Measurements from ENCODE around the gene MCUR1. TPM values are rescaled to one million over a fixed set of nuclear protein-coding genes. Genes with fewer than 3 reads are reported as not detected.
A peak's percentile ranks its signal among the peaks of the same experiment; 100 is the strongest.
"Not testable (repeated sequence)": the region's sequence is repeated elsewhere in the genome, so short reads cannot be mapped to it uniquely, and the experiment has no call there.

MCUR1 gene
- total RNA-seq, 1 donor from 2014 or later = 12.0 TPM

DNA sequence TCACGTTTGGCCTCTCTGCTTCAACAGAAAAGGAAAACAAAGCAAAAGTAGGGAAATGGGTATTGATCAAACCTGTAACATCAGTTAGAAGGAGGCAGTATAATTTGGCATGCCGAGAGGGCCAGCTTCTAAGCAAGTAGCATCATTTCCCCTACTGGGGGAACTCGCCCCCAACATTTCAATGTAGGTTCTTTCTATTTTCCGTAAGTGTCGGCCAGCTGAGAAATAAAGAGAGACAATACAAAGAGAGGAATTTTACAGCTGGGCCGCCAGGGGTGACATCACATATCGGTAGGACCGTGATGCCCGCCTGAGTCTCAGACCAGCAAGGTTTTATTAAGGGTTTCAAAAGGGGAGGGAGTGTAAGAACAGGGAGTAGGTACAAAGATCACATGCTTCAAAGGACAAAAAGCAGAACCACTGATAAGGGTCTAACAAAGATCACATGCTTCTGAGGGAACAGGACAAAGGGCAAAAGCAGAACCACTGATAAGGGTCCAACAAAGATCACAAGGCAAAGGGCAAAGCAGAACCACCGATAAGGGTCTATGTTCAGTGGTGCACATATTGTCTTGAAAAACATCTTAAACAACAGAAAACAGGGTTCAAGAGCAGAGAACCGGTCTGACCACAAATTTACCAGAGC lies 14.4 kb upstream of the MCUR1 start:
- not testable (repeated sequence) for DNase-seq (ENCODE audit: low read depth)

GRCh38 chr6:13827032-13827431 lies 12.7 kb upstream of the MCUR1 start:
- DNase-seq (ENCODE audit: low read depth) = no peak

DNA sequence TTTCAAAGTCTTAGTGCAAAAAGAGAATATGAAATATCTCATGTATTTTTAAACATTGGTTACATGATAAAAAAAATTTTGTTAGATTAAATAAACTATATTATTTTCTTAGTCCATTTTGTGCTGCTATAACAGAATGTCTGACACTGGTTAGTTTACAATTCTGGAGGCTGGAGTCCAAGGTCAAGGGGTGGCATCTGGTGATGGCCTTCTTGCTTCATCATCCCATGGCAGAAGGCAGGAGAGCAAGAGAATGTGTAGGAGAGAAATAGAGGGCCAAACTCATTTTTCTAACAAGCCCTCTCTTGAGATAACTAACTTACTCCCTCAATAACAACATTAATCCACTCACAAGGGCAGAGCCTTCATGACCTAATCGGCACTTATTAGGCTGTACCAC lies 11.5 kb upstream of the MCUR1 start:
- DNase-seq (ENCODE audit: low read depth) = no peak

GRCh38 chr6:13818341-13818740 lies 4.0 kb upstream of the MCUR1 start:
- no peak for DNase-seq (ENCODE audit: low read depth)

GRCh38 chr6:13814938-13815575 lies 700 bp upstream of the MCUR1 start:
- no peak for DNase-seq (ENCODE audit: low read depth)

DNA sequence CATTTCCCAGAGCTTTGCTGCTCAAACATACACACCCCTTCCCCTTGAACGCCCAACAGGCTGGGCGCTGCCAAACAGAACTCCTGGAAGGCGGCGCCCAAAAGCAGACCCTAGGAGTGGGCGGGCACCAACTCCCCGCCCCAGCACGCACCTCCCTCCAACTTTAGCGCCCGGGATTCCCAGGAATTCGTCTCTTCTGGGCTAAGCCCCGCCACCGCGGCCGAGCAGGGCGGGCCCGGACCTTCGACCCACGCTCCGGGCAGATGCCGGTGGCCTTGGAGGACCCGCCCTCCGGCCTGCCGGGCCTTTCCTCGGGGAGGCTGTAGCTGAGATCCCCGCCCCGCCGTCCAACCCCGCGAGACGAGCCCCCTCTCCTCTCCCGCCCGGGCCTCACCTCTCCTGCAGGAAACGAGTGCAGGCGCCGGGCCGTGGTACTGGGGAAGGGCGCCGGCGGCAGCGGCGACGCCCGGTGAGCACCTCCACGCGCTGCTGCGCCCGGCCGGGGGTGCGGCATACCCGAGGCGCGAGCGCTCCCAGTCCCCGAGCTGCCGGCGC lies 659 bp downstream of the MCUR1 start:
- DNase-seq (ENCODE audit: low read depth) = peak; percentile 52

- DNase-seq (ENCODE audit: low read depth) = no peak
Observed at GRCh38 chr6:13813026-13813425, 1.3 kb downstream of the MCUR1 start.

DNA sequence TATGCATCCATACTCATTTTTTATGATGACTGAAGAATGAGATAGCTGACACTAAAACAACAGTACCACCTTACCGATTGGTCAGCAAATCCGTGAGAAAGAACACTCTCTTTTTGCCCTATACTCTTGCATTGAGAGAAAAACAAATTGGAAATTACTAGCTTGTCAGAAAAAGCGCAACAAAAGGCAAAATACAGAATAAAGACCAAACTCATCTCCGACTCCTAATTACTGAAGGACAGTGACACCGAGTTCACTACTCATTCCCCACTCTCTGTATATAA lies 2.1 kb downstream of the MCUR1 start:
- no peak for DNase-seq (ENCODE audit: low read depth)

GRCh38 chr6:13811627-13812358 lies 2.6 kb downstream of the MCUR1 start:
- no peak for DNase-seq (ENCODE audit: low read depth)

GRCh38 chr6:13810688-13811446 lies 3.5 kb downstream of the MCUR1 start:
- DNase-seq (ENCODE audit: low read depth) = no peak

DNA sequence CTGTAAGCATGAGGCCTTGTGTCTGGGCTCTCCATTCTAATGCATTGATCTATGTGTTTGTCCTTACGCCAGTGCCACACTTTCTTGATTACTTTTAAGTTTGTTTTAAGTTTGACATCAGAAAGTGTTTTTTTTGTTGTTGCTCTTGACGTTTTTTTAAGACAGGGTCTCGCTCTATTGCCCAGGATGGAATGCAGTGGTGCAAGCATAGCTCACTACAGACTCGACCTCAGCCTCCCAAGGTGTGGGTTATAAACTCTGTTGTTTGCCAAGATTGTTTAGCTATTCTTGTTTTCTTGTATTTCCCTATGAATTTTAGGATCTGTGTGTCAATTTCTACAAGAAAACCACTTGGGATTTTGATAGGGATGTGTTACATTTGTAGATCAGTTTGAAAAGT lies 5.6 kb downstream of the MCUR1 start:
- DNase-seq (ENCODE audit: low read depth) = peak; percentile 73

DNA sequence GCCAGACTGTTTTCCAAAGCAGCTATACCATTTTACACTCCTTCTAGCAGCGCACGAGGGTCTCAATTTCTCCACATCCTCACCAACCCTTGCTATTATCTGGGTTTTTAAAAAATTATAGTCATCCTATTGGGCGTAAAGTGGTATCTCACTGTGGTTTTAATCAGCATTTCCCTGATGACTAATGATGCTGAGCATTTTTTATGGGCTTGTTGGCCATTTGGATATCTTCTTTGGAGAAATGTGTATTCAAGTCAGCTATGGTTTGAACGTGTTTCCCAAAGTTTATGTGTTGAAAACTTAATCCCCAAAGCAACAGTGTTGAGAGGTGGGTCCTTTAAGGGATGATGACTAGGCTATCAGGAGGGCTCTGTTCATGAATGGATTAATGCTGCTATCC lies 6.7 kb downstream of the MCUR1 start:
- DNase-seq (ENCODE audit: low read depth) = no peak

- no peak for DNase-seq (ENCODE audit: low read depth)
Observed at GRCh38 chr6:13803581-13803980, 10.8 kb downstream of the MCUR1 start.

- DNase-seq (ENCODE audit: low read depth) = no peak
Observed at GRCh38 chr6:13800615-13801014, 13.7 kb downstream of the MCUR1 start.

DNA sequence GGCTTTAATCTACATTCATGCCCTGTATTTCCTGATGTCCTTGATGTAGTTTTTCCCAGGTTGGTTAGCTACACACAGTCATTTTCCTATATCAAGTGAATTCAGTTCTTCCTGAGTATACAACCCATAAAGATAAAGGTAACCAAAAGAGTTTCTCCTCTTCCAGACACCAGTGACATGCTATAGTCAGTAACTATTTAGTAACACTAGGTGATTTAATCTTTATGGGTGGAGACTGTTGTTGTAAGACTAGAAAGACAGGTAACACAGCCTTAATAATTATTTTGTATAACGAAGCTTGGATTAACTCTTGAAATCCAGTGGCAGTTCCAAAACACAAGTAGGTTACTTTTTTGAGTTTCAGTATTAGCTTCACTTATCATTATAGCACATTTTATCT lies 17.6 kb downstream of the MCUR1 start:
- no peak for DNase-seq (ENCODE audit: low read depth)

DNA sequence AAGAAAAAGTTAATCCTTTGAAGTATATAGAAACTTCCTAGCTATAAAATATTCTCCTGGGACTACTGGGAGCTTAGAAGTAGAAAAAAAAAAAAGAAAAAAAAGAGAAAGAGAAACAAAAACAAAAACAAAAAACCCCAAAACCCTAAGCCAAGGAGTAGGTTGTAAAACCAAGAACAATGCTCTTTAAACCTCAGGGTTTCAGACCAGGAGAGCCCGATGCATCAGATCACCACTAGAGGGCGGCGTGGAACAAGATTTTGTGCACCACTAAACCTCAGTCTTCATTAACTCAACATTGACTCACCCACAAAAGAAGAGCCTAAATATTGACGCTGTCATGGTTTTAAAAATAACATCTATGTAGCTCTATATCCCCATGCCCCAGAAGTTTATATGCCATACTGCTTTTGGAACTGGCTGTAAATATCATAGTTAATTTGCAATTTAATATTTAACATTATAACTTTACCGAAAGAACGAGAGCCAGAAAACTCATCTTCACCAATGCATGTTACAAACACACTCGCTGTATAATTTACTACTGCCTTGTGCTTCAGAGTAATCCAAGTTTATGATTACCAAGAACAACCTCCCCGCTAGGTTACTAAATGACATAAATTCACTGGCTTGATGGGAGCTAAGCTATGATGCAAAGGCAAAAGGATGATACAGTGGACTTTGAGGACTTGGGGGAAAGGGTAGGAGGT lies 19.2 kb downstream of the MCUR1 start:
- DNase-seq (ENCODE audit: low read depth) = peak; percentile 84

DNA sequence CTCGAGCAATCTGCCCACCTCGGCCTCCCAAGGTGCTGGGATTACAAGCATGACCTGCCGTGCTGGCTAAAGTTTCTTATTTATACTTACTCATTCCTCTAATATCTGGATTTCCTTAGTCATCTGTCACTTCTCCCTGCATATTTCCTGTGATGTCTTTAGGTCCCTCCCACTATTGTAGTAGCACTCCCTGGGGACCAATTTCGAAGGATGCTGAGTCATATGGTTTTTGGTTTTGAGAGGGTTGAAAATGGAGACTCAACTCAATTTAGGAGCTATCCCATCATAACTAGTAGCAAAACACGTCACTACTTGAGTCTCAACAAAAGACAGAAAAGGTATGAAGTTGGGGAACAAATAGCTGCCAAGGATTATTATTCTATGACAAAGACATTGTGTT lies 20.2 kb downstream of the MCUR1 start:
- DNase-seq (ENCODE audit: low read depth) = no peak

DNA sequence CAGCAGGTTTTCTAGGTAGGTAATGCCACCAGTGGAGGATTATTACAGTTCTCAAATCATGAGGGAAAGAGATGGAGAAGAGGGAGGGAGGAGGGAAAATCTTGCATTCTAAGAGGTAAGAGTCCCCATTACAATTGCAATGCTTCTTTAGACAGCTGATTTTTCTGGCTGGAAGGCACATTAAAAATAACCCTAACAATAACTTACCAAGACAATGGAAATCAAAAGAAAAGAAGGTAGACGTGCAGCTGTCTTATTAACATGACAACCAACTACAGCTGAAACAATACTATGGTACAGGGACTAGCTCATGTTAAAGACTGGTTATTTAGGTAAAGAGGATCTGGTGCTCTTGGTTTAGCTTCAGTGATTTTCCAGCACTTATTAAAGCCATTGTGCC lies 24.6 kb downstream of the MCUR1 start:
- DNase-seq (ENCODE audit: low read depth) = no peak

- no peak for DNase-seq (ENCODE audit: low read depth)
Observed at GRCh38 chr6:13788820-13789219, 25.5 kb downstream of the MCUR1 start.

DNA sequence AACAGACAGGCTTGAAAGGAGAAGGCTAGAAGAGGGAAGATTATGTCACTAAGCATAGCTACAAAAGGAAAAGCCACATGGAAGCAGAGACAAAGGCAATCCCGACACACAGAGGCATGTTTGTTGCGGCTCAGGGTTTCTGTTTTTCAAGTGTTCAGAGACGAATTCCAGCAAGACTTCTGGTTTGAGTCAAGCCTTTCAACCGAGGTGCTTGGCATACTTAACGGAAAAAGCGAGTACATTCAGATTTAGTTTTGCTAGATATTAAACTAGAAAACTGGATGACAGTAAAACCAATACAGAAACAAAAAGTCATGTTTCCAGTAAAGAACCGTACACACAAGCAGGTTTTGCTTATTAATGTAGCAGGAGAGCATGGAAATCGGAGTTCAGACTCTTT lies 27.2 kb downstream of the MCUR1 start:
- DNase-seq (ENCODE audit: low read depth) = no peak

- not testable (repeated sequence) for DNase-seq (ENCODE audit: low read depth)
Observed at GRCh38 chr6:13780162-13780561, 34.2 kb downstream of the MCUR1 start.

DNA sequence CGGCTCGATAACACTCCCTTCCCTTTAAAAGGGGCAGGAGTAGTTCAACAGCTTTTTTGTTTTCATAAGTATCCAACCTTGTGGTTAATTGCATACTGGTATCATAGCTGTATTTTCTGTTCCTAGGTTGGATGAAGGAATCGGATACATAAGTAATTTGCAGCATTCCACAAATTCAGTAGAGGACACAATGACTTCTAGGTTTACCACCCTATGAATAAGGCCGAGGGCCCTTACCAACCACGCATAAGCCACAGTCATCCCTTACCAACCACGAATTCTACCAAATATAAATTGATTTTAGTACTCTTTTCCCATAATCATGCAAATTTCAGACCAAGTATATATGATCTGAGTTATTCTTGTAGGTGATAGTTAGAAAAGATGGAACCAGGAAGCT lies 36.3 kb downstream of the MCUR1 start:
- DNase-seq (ENCODE audit: low read depth) = no peak
